Measurements from ENCODE around the gene GALNTL6. TPM values are rescaled to one million over a fixed set of nuclear protein-coding genes. Genes with fewer than 3 reads are reported as not detected.
"Not testable (repeated sequence)": the region's sequence is repeated elsewhere in the genome, so short reads cannot be mapped to it uniquely, and the experiment has no call there.

GALNTL6 gene
- total RNA-seq, 1 donor from 2014 or later = 0.10 TPM

DNA sequence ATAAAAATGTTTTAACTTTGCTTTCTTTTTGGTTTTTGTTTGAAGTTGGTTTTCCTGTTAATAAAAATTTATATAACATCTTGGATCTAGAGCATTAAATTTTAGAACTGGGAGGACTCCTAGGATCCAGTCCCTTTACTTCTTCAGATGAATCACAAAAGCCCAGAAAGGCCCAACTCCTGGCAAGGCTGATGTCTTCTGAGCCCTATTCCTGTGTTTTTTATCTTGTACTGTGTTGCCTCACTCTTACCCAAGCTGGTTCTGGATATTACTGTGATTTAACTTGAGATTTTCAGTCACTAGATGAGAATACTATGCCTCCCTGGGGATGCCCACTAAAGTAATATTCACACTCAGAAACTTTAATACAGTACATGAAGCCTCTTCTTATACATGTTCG lies 1228.3 kb downstream of the GALNTL6 start:
- TF ChIP-seq, protein P1, sequence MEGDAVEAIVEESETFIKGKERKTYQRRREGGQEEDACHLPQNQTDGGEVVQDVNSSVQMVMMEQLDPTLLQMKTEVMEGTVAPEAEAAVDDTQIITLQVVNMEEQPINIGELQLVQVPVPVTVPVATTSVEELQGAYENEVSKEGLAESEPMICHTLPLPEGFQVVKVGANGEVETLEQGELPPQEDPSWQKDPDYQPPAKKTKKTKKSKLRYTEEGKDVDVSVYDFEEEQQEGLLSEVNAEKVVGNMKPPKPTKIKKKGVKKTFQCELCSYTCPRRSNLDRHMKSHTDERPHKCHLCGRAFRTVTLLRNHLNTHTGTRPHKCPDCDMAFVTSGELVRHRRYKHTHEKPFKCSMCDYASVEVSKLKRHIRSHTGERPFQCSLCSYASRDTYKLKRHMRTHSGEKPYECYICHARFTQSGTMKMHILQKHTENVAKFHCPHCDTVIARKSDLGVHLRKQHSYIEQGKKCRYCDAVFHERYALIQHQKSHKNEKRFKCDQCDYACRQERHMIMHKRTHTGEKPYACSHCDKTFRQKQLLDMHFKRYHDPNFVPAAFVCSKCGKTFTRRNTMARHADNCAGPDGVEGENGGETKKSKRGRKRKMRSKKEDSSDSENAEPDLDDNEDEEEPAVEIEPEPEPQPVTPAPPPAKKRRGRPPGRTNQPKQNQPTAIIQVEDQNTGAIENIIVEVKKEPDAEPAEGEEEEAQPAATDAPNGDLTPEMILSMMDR (IDR thresholded peaks at IDR 0.05; ENCODE audit: unreplicated experiment) = no peak
- no peaks in the 10 kb centered on the region for H3K9me3 Mint-ChIP-seq (ENCODE audit: unreplicated experiment)
- no peaks in the 10 kb centered on the region for H3K27me3 Mint-ChIP-seq (ENCODE audit: unreplicated experiment)
- peaks cover 22% of the 10 kb centered on the region for H3K4me1 Mint-ChIP-seq (ENCODE audit: unreplicated experiment)
- no peak overlapping the region for H3K4me3 Mint-ChIP-seq (ENCODE audit: unreplicated experiment)
- H3K27ac Mint-ChIP-seq (ENCODE audit: unreplicated experiment) = peak overlapping the region; percentile 20
- no peaks in the 10 kb centered on the region for H3K36me3 Mint-ChIP-seq (ENCODE audit: low read depth, unreplicated experiment)
- no peak for DNase-seq (ENCODE audit: low spot score)

DNA sequence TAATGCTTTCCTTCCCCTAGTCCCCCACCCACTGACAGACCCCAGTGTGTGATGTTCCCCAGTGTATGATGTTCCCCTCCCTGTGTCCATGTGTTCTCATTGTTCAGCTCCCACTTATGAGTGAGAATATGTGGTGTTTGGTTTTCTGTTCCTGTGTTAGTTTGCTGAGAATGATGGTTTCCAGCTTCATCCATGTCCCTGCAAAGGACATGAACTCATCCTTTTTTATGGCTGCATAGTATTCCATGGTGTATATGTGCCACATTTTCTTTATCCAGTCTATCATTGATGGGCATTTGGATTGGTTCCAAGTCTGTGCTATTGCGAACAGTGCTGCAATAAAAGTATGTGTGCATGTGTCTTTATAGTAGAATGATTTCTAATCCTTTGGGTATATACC lies 1228.9 kb downstream of the GALNTL6 start:
- DNase-seq (ENCODE audit: low spot score); H3K27me3 Mint-ChIP-seq (ENCODE audit: unreplicated experiment); H3K27ac Mint-ChIP-seq (ENCODE audit: unreplicated experiment); H3K4me3 Mint-ChIP-seq (ENCODE audit: unreplicated experiment); H3K36me3 Mint-ChIP-seq (ENCODE audit: low read depth, unreplicated experiment); H3K9me3 Mint-ChIP-seq (ENCODE audit: unreplicated experiment): not testable (repeated sequence)
- peaks cover 20% of the 10 kb centered on the region for H3K4me1 Mint-ChIP-seq (ENCODE audit: unreplicated experiment)

DNA sequence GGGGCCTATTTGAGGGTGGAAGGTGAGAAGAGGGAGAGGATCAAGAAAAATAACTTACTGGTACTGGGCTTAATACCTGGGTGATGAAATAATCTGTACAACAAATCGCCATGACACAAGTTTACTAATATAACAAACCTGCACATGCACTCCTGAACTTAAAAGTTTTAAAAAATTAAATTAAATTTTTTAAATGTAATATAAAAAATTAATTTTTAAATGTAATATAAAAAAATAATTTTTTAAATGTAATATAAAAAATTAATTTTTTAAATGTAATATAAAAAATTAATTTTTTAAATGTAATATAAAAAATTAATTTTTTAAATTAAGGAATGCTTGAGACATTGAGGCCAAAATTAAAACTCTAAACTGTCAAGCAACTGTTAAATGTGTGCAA lies 1231.1 kb downstream of the GALNTL6 start:
- no peak overlapping the region for H3K4me3 Mint-ChIP-seq (ENCODE audit: unreplicated experiment)
- no peaks in the 10 kb centered on the region for H3K27me3 Mint-ChIP-seq (ENCODE audit: unreplicated experiment)
- no peaks in the 10 kb centered on the region for H3K9me3 Mint-ChIP-seq (ENCODE audit: unreplicated experiment)
- TF ChIP-seq, protein P1 (IDR thresholded peaks at IDR 0.05; ENCODE audit: unreplicated experiment) = no peak
- no peak overlapping the region for H3K27ac Mint-ChIP-seq (ENCODE audit: unreplicated experiment)
- DNase-seq (ENCODE audit: low spot score) = no peak
- H3K4me1 Mint-ChIP-seq (ENCODE audit: unreplicated experiment) = peaks cover 4% of the 10 kb centered on the region
- H3K36me3 Mint-ChIP-seq (ENCODE audit: low read depth, unreplicated experiment) = no peaks in the 10 kb centered on the region

DNA sequence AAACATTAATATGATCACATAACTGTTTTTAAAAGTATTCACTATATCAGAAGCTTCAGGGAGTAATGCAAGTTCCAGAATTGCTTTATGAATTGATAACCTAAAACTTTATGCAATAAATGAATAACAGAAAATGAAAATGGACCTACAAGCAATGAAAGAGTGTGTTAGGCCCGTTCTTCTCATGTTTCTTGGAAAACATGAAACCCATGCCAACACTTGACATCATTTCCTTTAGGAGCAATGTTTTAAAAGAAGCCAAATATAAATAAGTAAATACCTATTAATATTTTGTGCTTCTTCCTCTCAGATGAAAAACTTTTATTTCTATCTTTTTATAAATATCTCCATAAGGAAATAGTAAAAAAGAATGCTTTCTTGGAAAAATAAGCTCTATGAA lies 1232.4 kb downstream of the GALNTL6 start:
- Mint-ChIP-seq H3K4me1 (ENCODE audit: unreplicated experiment) (no peaks in the 10 kb centered on the region), H3K36me3 (ENCODE audit: low read depth, unreplicated experiment) (no peaks in the 10 kb centered on the region), H3K9me3 (ENCODE audit: unreplicated experiment) (no peaks in the 10 kb centered on the region), H3K27ac (ENCODE audit: unreplicated experiment) (no peak overlapping the region), H3K4me3 (ENCODE audit: unreplicated experiment) (no peak overlapping the region), H3K27me3 (ENCODE audit: unreplicated experiment) (no peaks in the 10 kb centered on the region)
- TF ChIP-seq, protein P1 (IDR thresholded peaks at IDR 0.05; ENCODE audit: unreplicated experiment) = no peak
- DNase-seq (ENCODE audit: low spot score) = no peak

DNA sequence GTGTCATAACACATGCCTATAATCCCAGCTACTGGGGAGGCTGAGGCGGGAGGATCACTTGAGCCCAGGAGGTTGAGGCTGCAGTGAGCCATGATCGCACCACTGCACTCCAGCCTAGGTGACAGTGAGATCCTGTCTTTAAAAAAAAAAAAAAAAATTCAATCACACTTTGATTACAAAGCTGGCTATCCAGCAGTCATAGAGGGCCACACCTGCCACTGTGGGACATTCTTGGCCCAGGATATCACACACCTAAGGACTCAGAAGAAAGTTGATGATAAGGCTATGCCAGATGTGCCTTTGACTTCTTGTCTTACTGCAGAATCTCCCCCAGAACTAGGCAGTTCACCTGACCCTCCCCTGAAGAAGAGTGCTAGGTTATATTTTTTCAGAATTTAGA lies 1232.9 kb downstream of the GALNTL6 start:
- peaks cover 2% of the 10 kb centered on the region for H3K4me1 Mint-ChIP-seq (ENCODE audit: unreplicated experiment)
- no peaks in the 10 kb centered on the region for H3K9me3 Mint-ChIP-seq (ENCODE audit: unreplicated experiment)
- DNase-seq (ENCODE audit: low spot score) = no peak
- TF ChIP-seq, protein P1 (IDR thresholded peaks at IDR 0.05; ENCODE audit: unreplicated experiment) = no peak
- H3K4me3 Mint-ChIP-seq (ENCODE audit: unreplicated experiment) = no peak overlapping the region
- no peaks in the 10 kb centered on the region for H3K36me3 Mint-ChIP-seq (ENCODE audit: low read depth, unreplicated experiment)
- no peaks in the 10 kb centered on the region for H3K27me3 Mint-ChIP-seq (ENCODE audit: unreplicated experiment)
- H3K27ac Mint-ChIP-seq (ENCODE audit: unreplicated experiment) = no peak overlapping the region

DNA sequence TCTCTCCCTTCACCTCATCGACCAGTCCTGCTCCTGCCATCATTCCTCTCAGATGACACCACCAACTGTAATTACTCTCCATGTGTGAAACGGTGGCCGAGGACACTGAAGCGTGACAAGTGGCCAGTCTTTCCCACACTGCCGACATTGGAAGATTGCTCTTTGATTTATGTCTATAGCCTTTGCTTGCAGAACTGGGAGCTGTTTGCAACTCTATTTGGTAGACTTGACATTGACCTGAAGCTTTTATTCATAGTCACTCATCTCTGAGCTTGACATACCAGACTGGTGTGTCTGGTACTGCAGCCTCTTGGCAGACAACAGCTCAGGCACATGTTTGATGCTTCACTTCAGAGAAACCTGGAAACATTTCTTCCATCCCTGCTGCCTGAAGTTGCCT lies 1233.6 kb downstream of the GALNTL6 start:
- no peak overlapping the region for H3K27ac Mint-ChIP-seq (ENCODE audit: unreplicated experiment)
- TF ChIP-seq, protein P1 (IDR thresholded peaks at IDR 0.05; ENCODE audit: unreplicated experiment) = no peak
- H3K36me3 Mint-ChIP-seq (ENCODE audit: low read depth, unreplicated experiment) = no peaks in the 10 kb centered on the region
- no peak overlapping the region for H3K4me3 Mint-ChIP-seq (ENCODE audit: unreplicated experiment)
- peaks cover 7% of the 10 kb centered on the region for H3K4me1 Mint-ChIP-seq (ENCODE audit: unreplicated experiment)
- no peaks in the 10 kb centered on the region for H3K9me3 Mint-ChIP-seq (ENCODE audit: unreplicated experiment)
- no peak for DNase-seq (ENCODE audit: low spot score)
- no peaks in the 10 kb centered on the region for H3K27me3 Mint-ChIP-seq (ENCODE audit: unreplicated experiment)
